SK-N-SH treated with all-trans-retinoic acid at 6 μM for 48 hours (cell line): ENCODE data around the gene WARS2.

Source experiments
- OSR1 ChIP-seq: fragments of 250-450 bp; sonication (Bioruptor Pico); IDR thresholded peaks from 2 replicates; pipeline ENCODE4 v1.8.0; 2022; ENCODE audit warnings: moderate library complexity, mild to moderate bottlenecking, inconsistent platforms
- ZFP3 ChIP-seq: fragments of 250-450 bp; sonication (Bioruptor Pico); IDR thresholded peaks from 2 replicates; pipeline ENCODE4 v1.5.0; 2020; ENCODE audit warnings: mild to moderate bottlenecking, moderate library complexity
- ZNF565 ChIP-seq: fragments of 450-650 bp; formaldehyde crosslinking; conservative IDR thresholded peaks from 2 replicates; pipeline ENCODE4 v1.5.0; 2020; ENCODE audit warnings: low read depth, mild to moderate bottlenecking, moderate library complexity
- TF ChIP-seq, protein P1 (sequence below): fragments of 250-450 bp; sonication (Bioruptor Pico); IDR thresholded peaks from 2 replicates; pipeline ENCODE4 v1.5.1; 2021; ENCODE audit warnings: mild to moderate bottlenecking, moderate library complexity
- TF ChIP-seq, protein P2 (sequence below): fragments of 250-450 bp; sonication (Bioruptor Pico); IDR thresholded peaks from 2 replicates; pipeline ENCODE4 v1.8.0; 2020; ENCODE audit warnings: mild to moderate bottlenecking, moderate library complexity, borderline replicate concordance

DNA sequence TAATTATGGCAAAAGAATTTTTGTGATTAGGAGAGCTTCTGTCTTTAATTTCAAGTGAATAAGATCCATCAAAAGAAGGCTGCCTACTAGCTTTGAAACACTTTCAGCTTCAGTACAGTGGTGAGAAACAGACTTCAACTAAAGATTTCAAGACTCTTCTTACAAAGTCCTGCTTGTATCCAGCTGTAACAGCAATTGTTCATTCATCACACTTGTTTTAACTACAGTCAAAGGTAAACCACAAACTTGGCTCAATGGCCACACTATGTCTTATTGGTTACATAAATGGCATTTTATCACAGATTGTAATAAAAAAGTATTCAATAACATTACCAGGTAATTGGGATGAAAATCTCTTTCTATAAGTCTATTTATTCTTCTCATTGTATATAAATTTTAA is 59.2 kb downstream of the WARS2 start:
- TF ChIP-seq, protein P1, sequence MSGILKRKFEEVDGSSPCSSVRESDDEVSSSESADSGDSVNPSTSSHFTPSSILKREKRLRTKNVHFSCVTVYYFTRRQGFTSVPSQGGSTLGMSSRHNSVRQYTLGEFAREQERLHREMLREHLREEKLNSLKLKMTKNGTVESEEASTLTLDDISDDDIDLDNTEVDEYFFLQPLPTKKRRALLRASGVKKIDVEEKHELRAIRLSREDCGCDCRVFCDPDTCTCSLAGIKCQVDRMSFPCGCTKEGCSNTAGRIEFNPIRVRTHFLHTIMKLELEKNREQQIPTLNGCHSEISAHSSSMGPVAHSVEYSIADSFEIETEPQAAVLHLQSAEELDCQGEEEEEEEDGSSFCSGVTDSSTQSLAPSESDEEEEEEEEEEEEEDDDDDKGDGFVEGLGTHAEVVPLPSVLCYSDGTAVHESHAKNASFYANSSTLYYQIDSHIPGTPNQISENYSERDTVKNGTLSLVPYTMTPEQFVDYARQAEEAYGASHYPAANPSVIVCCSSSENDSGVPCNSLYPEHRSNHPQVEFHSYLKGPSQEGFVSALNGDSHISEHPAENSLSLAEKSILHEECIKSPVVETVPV (CRISPR knock-in tag): no peak
- no peak for TF ChIP-seq ZFP3 (CRISPR knock-in tag)
- TF ChIP-seq OSR1: no peak
- TF ChIP-seq ZNF565 (CRISPR knock-in tag): no peak
- TF ChIP-seq, protein P2, sequence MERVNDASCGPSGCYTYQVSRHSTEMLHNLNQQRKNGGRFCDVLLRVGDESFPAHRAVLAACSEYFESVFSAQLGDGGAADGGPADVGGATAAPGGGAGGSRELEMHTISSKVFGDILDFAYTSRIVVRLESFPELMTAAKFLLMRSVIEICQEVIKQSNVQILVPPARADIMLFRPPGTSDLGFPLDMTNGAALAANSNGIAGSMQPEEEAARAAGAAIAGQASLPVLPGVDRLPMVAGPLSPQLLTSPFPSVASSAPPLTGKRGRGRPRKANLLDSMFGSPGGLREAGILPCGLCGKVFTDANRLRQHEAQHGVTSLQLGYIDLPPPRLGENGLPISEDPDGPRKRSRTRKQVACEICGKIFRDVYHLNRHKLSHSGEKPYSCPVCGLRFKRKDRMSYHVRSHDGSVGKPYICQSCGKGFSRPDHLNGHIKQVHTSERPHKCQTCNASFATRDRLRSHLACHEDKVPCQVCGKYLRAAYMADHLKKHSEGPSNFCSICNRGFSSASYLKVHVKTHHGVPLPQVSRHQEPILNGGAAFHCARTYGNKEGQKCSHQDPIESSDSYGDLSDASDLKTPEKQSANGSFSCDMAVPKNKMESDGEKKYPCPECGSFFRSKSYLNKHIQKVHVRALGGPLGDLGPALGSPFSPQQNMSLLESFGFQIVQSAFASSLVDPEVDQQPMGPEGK: no peak
